ENCODE measurements around the gene PFDN4. TPM values are rescaled to one million over a fixed set of nuclear protein-coding genes. Genes with fewer than 3 reads are reported as not detected.

The PFDN4 gene
- total and polyA plus RNA-seq, 2 of the 13 experiments (the other 11 are each of a cell fraction or from before 2014, with no cell fraction given) = 59.8 to 227 TPM

DNA sequence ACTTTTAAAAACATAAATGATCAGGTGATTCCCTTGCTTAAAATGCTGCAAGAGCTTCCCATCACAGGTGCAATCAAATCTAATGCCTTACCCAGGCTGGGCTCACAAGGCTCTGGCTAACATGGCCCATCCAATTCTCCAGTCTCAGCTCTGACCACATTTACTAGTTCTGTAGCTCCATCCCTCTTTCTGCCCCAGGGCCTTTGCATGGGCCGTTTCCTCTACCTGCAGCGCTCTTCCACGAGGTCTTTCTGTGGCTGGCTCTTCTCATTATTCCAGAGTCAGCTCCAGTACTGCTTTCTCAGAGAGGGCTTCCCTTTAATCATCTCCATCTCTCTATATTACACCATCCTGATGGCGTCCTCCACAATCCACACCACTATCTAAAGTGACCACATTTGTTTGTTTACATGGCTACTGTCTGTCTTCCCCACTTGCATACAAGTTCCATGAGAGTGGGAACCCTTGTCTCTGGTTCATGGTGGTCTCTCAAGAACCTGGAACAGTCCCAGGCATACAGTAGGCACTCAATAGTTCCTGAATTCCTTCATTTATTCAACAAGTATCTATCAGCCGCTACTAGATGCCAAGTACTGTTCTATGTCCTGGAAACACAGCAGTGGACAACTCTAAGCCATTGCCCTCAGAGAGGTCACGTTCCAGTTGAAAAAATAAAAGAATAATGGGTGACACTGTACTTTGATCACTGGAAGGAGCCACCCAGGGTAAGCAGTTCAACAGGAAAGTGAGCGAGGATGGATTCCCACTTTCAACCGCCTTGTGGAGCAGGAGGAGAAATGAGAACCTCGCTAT lies 46.7 kb upstream of the PFDN4 start (continued):
- TF ChIP-seq, protein P1, sequence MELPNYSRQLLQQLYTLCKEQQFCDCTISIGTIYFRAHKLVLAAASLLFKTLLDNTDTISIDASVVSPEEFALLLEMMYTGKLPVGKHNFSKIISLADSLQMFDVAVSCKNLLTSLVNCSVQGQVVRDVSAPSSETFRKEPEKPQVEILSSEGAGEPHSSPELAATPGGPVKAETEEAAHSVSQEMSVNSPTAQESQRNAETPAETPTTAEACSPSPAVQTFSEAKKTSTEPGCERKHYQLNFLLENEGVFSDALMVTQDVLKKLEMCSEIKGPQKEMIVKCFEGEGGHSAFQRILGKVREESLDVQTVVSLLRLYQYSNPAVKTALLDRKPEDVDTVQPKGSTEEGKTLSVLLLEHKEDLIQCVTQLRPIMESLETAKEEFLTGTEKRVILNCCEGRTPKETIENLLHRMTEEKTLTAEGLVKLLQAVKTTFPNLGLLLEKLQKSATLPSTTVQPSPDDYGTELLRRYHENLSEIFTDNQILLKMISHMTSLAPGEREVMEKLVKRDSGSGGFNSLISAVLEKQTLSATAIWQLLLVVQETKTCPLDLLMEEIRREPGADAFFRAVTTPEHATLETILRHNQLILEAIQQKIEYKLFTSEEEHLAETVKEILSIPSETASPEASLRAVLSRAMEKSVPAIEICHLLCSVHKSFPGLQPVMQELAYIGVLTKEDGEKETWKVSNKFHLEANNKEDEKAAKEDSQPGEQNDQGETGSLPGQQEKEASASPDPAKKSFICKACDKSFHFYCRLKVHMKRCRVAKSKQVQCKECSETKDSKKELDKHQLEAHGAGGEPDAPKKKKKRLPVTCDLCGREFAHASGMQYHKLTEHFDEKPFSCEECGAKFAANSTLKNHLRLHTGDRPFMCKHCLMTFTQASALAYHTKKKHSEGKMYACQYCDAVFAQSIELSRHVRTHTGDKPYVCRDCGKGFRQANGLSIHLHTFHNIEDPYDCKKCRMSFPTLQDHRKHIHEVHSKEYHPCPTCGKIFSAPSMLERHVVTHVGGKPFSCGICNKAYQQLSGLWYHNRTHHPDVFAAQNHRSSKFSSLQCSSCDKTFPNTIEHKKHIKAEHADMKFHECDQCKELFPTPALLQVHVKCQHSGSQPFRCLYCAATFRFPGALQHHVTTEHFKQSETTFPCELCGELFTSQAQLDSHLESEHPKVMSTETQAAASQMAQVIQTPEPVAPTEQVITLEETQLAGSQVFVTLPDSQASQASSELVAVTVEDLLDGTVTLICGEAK (IDR thresholded peaks at IDR 0.05) = no peak
- TF ChIP-seq, protein P1 (CRISPR knock-in tag; IDR thresholded peaks at IDR 0.05) = no peak
- TF ChIP-seq, protein P2, sequence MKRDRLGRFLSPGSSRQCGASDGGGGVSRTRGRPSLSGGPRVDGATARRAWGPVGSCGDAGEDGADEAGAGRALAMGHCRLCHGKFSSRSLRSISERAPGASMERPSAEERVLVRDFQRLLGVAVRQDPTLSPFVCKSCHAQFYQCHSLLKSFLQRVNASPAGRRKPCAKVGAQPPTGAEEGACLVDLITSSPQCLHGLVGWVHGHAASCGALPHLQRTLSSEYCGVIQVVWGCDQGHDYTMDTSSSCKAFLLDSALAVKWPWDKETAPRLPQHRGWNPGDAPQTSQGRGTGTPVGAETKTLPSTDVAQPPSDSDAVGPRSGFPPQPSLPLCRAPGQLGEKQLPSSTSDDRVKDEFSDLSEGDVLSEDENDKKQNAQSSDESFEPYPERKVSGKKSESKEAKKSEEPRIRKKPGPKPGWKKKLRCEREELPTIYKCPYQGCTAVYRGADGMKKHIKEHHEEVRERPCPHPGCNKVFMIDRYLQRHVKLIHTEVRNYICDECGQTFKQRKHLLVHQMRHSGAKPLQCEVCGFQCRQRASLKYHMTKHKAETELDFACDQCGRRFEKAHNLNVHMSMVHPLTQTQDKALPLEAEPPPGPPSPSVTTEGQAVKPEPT (CRISPR knock-in tag; IDR thresholded peaks at IDR 0.05; ENCODE audit: low read depth) = no peak
- TF ChIP-seq, protein P3, sequence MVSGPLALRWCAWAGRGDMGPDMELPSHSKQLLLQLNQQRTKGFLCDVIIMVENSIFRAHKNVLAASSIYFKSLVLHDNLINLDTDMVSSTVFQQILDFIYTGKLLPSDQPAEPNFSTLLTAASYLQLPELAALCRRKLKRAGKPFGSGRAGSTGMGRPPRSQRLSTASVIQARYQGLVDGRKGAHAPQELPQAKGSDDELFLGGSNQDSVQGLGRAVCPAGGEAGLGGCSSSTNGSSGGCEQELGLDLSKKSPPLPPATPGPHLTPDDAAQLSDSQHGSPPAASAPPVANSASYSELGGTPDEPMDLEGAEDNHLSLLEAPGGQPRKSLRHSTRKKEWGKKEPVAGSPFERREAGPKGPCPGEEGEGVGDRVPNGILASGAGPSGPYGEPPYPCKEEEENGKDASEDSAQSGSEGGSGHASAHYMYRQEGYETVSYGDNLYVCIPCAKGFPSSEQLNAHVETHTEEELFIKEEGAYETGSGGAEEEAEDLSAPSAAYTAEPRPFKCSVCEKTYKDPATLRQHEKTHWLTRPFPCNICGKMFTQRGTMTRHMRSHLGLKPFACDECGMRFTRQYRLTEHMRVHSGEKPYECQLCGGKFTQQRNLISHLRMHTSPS (CRISPR knock-in tag; IDR thresholded peaks at IDR 0.05; ENCODE audit: low read depth) = no peak
- TF ChIP-seq SOX5 (CRISPR knock-in tag; IDR thresholded peaks at IDR 0.05; ENCODE audit: borderline replicate concordance) (0 out of 2 replicates have a peak, but pooled peaks have one; percentile 36), ZNF761 (CRISPR knock-in tag; conservative IDR thresholded peaks at IDR 0.05) (0 out of 2 replicates have a peak, but pooled peaks have one; percentile 45), SPEN (CRISPR knock-in tag; IDR thresholded peaks at IDR 0.05; ENCODE audit: low read depth) (0 out of 2 replicates have a peak, but pooled peaks have one; percentile 21), CREM (IDR thresholded peaks at IDR 0.05) (0 out of 2 replicates have a peak, but pooled peaks have one; percentile 30), CREM (CRISPR knock-in tag; IDR thresholded peaks at IDR 0.05) (no peak), HNF4A (CRISPR knock-in tag; IDR thresholded peaks at IDR 0.05) (peak; percentile 69), HMGA1 (CRISPR knock-in tag; conservative IDR thresholded peaks at IDR 0.05) (no peak), ZKSCAN8 (CRISPR knock-in tag; IDR thresholded peaks at IDR 0.05; ENCODE audit: borderline replicate concordance) (peak; percentile 97), ZNF841 (CRISPR knock-in tag; IDR thresholded peaks at IDR 0.05; ENCODE audit: borderline replicate concordance) (no peak), ZNF296 (CRISPR knock-in tag; conservative IDR thresholded peaks at IDR 0.05) (no peak), SOX13 (IDR thresholded peaks at IDR 0.05) (no peak), SOX13 (CRISPR knock-in tag; conservative IDR thresholded peaks at IDR 0.05 in 1 of 2, IDR thresholded peaks at IDR 0.05 in 1 of 2) (peak in 1 of 2 experiments; percentile 45; a peak in 1 of 4 replicates), POLR2A (IDR thresholded peaks at IDR 0.05; ENCODE audit: insufficient read depth in 1 of 2, low read depth in 2 of 2, low read length in 2 of 2) (0 out of 4 replicates have a peak, but pooled peaks of 1 of the 2 experiments have one; percentile 26), ZNF605 (CRISPR knock-in tag; IDR thresholded peaks at IDR 0.05) (no peak)
